Stomach (tissue), 9 donors: ENCODE results near the gene SEMA3A. TPM values are rescaled to one million over a fixed set of nuclear protein-coding genes. Genes with fewer than 3 reads are reported as not detected.

ENCODE experiments used
- DNase-seq, 2 donors: peaks; one replicate each; pipeline versions ENCODE4 v3.0.0 to v3.0.0-alpha.2; 2013 to 2019
- H3K27ac ChIP-seq, 5 donors: fragments of 200-600 bp in 4 of 5; sonication (generic) in 4 of 5; one replicate each; pipeline ENCODE4 v1.5.1; 2013 to 2019; ENCODE audit warnings: mild to moderate bottlenecking in 1 of 5, moderate library complexity in 1 of 5
- H3K27me3 ChIP-seq, 3 donors: fragments of 200-600 bp; sonication (generic); one replicate each; pipeline ENCODE4 v1.5.1; 2017 to 2019; ENCODE audit warnings: mixed run types in 1 of 3
- H3K36me3 ChIP-seq, 4 donors: fragments of 200-600 bp; sonication (generic); 1 replicate in 3 of 4; 2 replicates in 1 of 4; pipeline ENCODE4 v1.5.1; 2016 to 2019
- H3K4me1 ChIP-seq, 4 donors: fragments of 200-600 bp; sonication (generic); one replicate each; pipeline ENCODE4 v1.5.1; 2016 to 2019
- H3K4me3 ChIP-seq, 4 donors: fragments of 200-600 bp; sonication (generic) in 3 of 4; one replicate each; pipeline ENCODE4 v1.5.1; 2016 to 2019; ENCODE audit warnings: mild to moderate bottlenecking in 1 of 4
- H3K9me3 ChIP-seq, 4 donors: fragments of 200-600 bp; sonication (generic); one replicate each; pipeline ENCODE4 v1.5.1; 2016 to 2019
- EP300 ChIP-seq: sonication (generic); formaldehyde crosslinking; IDR thresholded peaks from one replicate; pipeline ENCODE4 v1.6.1; 2017; ENCODE audit warnings: antibody characterized with exemption
- POLR2A ChIP-seq, 4 donors: fragments of 450-650 bp; IDR thresholded peaks; one replicate each; pipeline ENCODE4 v1.6.1; 2016; ENCODE audit warnings: antibody characterized with exemption in 4 of 4, control low read depth in 2 of 4, mild to moderate bottlenecking in 1 of 4, moderate library complexity in 1 of 4
- POLR2AphosphoS5 ChIP-seq, 3 donors: sonication (generic); formaldehyde crosslinking; IDR thresholded peaks; one replicate each; pipeline ENCODE4 v1.6.1; 2016; ENCODE audit warnings: antibody characterized with exemption in 3 of 3
- WGBS, 5 donors: extraction: QIAGEN DNeasy Blood & Tissue Kit in 3 of 5; methylation state at CpG; one replicate each; pipeline versions ENCODE4 v1.1.5 to v1.1.7; 2013 to 2018; 5-methylcytosine and 5-hydroxymethylcytosine counted together
- intact Hi-C: fragments of 100-400 bp; cut with DNase I; formaldehyde crosslinking; loops from one replicate; pipeline ENCODE4 v1.15.1; 2023; ENCODE audit warnings: low total_unique reads
- polyA plus RNA-seq, 3 donors: library from polyadenylated mRNA; stranded (reverse); fragments of 200-250 nt; gene quantifications; one replicate each; pipeline ENCODE4 v1.2.3, GENCODE V29; 2013
- total RNA-seq, 5 donors: library from RNA; depleted of rRNA; stranded (reverse); fragments of >200 nt; gene quantifications; one replicate each; pipeline versions ENCODE4 v1.1.0 to v1.2.3, GENCODE V29; 2014 to 2016
- TF ChIP-seq, protein P1 (sequence below), 7 experiments: fragments of 450-650 bp in 4 of 7; fragments of 200-600 bp in 3 of 7; sonication (generic) in 3 of 7; IDR thresholded peaks; one replicate each; pipeline ENCODE4 v1.5.1; 2016 to 2019; ENCODE audit warnings: antibody characterized with exemption in 7 of 7, control low read depth in 2 of 7, mild to moderate bottlenecking in 1 of 7
- donor health status: healthy with polysubstance abuse.
- donor health status: Bipolar disorder and iron deficiency.
- donor health status: healthy.

The SEMA3A gene
- total and polyA plus RNA-seq, 8 donors = 0.31 to 34.8 (median 2.8) TPM

DNA sequence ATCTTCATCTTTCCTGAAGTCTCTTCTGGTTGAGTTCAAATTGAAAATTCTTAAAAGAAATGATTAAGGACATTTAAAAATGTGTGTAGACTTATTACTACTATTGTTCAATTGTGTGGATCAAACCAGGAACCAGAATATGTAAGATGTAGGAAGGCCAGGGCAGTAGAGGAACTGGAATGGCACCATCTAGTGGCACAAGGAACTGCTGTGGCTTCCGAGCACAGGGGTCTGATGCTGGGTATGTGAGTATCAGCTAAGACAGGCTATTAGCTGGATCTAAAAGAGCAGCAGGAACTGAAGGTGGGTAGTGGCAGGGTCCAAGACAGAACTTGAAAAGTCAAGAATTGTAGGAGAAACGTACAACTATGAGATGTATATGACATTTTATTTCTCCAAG lies 247.3 kb downstream of the SEMA3A start:
- H3K4me3 ChIP-seq = no peak overlapping the region
- 67 to 81% (median 73%) methylated on average over 2 of the region's 2 CpGs for WGBS, 5 donors
- H3K36me3 ChIP-seq = no peaks in the 10 kb centered on the region
- no peaks in the 10 kb centered on the region for H3K4me1 ChIP-seq
- no peaks in the 10 kb centered on the region for H3K27me3 ChIP-seq
- intact Hi-C loops = no loop called here
- H3K9me3 ChIP-seq = no peaks in the 10 kb centered on the region
- TF ChIP-seq EP300 (no peak), POLR2AphosphoS5 (IDR thresholded peaks at IDR 0.05) (no peak), POLR2A (IDR thresholded peaks at IDR 0.05) (no peak)
- TF ChIP-seq, protein P1, sequence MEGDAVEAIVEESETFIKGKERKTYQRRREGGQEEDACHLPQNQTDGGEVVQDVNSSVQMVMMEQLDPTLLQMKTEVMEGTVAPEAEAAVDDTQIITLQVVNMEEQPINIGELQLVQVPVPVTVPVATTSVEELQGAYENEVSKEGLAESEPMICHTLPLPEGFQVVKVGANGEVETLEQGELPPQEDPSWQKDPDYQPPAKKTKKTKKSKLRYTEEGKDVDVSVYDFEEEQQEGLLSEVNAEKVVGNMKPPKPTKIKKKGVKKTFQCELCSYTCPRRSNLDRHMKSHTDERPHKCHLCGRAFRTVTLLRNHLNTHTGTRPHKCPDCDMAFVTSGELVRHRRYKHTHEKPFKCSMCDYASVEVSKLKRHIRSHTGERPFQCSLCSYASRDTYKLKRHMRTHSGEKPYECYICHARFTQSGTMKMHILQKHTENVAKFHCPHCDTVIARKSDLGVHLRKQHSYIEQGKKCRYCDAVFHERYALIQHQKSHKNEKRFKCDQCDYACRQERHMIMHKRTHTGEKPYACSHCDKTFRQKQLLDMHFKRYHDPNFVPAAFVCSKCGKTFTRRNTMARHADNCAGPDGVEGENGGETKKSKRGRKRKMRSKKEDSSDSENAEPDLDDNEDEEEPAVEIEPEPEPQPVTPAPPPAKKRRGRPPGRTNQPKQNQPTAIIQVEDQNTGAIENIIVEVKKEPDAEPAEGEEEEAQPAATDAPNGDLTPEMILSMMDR (IDR thresholded peaks at IDR 0.05) = peak in 1 of 7 experiments; percentile 5
- no peak overlapping the region for H3K27ac ChIP-seq
- peak in 1 of 2 donors; percentile 16 for DNase-seq

- intact Hi-C loops = no loop called here
- no peak overlapping the region for H3K27ac ChIP-seq
- H3K4me3 ChIP-seq = no peak overlapping the region
- H3K27me3 ChIP-seq = no peaks in the 10 kb centered on the region
- TF ChIP-seq EP300 = no peak
- TF ChIP-seq, protein P1 (IDR thresholded peaks at IDR 0.05) = no peak
- TF ChIP-seq POLR2AphosphoS5 (IDR thresholded peaks at IDR 0.05) = no peak
- no peak for TF ChIP-seq POLR2A (IDR thresholded peaks at IDR 0.05)
- 84 to 92% (median 89%) methylated on average over 3 of the region's 3 CpGs for WGBS, 5 donors
- no peaks in the 10 kb centered on the region for H3K36me3 ChIP-seq
- no peaks in the 10 kb centered on the region for H3K9me3 ChIP-seq
- no peak for DNase-seq
- no peaks in the 10 kb centered on the region for H3K4me1 ChIP-seq
These were observed 247.8 kb downstream of the SEMA3A start for GRCh38 chr7:83946801-83947200.

DNA sequence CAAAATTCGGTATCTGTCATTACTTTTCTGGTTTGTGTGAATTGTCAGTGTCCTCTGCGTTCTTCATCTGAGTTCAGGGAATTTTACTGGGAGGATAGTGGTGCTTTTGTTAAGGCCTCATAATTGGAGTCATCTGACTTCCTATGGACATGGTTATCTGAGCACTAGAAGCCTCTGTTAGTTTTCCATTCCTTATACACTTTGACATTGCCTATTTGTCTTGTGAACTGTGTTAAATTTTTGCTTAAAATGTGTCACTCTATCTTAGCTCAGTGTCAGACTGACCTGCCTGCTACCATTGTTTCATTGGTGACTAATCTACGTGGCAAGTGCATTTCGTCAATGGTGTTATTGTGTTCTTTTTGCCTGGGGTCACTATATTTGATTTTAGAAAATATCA lies 253.3 kb downstream of the SEMA3A start:
- H3K36me3 ChIP-seq = no peaks in the 10 kb centered on the region
- DNase-seq = no peak
- H3K27me3 ChIP-seq = no peaks in the 10 kb centered on the region
- peaks cover 0 to 2% (median 0%) of the 10 kb centered on the region in 4 donors for H3K4me1 ChIP-seq
- intact Hi-C loops = no loop called here
- H3K4me3 ChIP-seq = no peak overlapping the region
- no peaks in the 10 kb centered on the region for H3K9me3 ChIP-seq
- 87 to 94% (median 90%) methylated on average over 4 of the region's 4 CpGs for WGBS, 5 donors
- no peak overlapping the region for H3K27ac ChIP-seq
- TF ChIP-seq, protein P1 (IDR thresholded peaks at IDR 0.05) = no peak
- TF ChIP-seq POLR2A (IDR thresholded peaks at IDR 0.05) (no peak), EP300 (no peak), POLR2AphosphoS5 (IDR thresholded peaks at IDR 0.05) (no peak)

- no peaks in the 10 kb centered on the region for H3K36me3 ChIP-seq
- no peaks in the 10 kb centered on the region for H3K27me3 ChIP-seq
- no peak overlapping the region for H3K4me3 ChIP-seq
- H3K27ac ChIP-seq = no peak overlapping the region
- TF ChIP-seq POLR2AphosphoS5 (IDR thresholded peaks at IDR 0.05) (no peak), EP300 (no peak), POLR2A (IDR thresholded peaks at IDR 0.05) (no peak)
- TF ChIP-seq, protein P1 (IDR thresholded peaks at IDR 0.05) = no peak
- H3K4me1 ChIP-seq = peaks cover 0 to 7% (median 0%) of the 10 kb centered on the region in 4 donors
- WGBS, 5 donors = 62 to 83% (median 77%) methylated on average over 8 of the region's 8 CpGs
- DNase-seq = no peak
- no peaks in the 10 kb centered on the region for H3K9me3 ChIP-seq
- intact Hi-C loops = loop anchor here (10.0 kb wide), 1 partner anchor 1087 kb away; no protein-coding TSS in a partner anchor
These were observed 256.7 kb downstream of the SEMA3A start for GRCh38 chr7:83937930-83938329.
